Stomach (tissue), 9 donors: ENCODE results near the gene SLC12A7. TPM values are rescaled to one million over a fixed set of nuclear protein-coding genes. Genes with fewer than 3 reads are reported as not detected.

Experiments used
- DNase-seq, 2 donors: peaks; one replicate each; pipeline versions ENCODE4 v3.0.0 to v3.0.0-alpha.2; 2013 to 2019
- H3K27ac ChIP-seq, 5 donors: fragments of 200-600 bp in 4 of 5; sonication (generic) in 4 of 5; one replicate each; pipeline ENCODE4 v1.5.1; 2013 to 2019; ENCODE audit warnings: mild to moderate bottlenecking in 1 of 5, moderate library complexity in 1 of 5
- H3K27me3 ChIP-seq, 3 donors: fragments of 200-600 bp; sonication (generic); one replicate each; pipeline ENCODE4 v1.5.1; 2017 to 2019; ENCODE audit warnings: mixed run types in 1 of 3
- H3K36me3 ChIP-seq, 4 donors: fragments of 200-600 bp; sonication (generic); 1 replicate in 3 of 4; 2 replicates in 1 of 4; pipeline ENCODE4 v1.5.1; 2016 to 2019
- H3K4me1 ChIP-seq, 4 donors: fragments of 200-600 bp; sonication (generic); one replicate each; pipeline ENCODE4 v1.5.1; 2016 to 2019
- H3K4me3 ChIP-seq, 4 donors: fragments of 200-600 bp; sonication (generic) in 3 of 4; one replicate each; pipeline ENCODE4 v1.5.1; 2016 to 2019; ENCODE audit warnings: mild to moderate bottlenecking in 1 of 4
- H3K9me3 ChIP-seq, 4 donors: fragments of 200-600 bp; sonication (generic); one replicate each; pipeline ENCODE4 v1.5.1; 2016 to 2019
- CTCF ChIP-seq, 7 experiments: fragments of 450-650 bp in 4 of 7; fragments of 200-600 bp in 3 of 7; sonication (generic) in 3 of 7; IDR thresholded peaks; one replicate each; pipeline ENCODE4 v1.5.1; 2016 to 2019; ENCODE audit warnings: antibody characterized with exemption in 7 of 7, control low read depth in 2 of 7, mild to moderate bottlenecking in 1 of 7
- EP300 ChIP-seq: sonication (generic); formaldehyde crosslinking; IDR thresholded peaks from one replicate; pipeline ENCODE4 v1.6.1; 2017; ENCODE audit warnings: antibody characterized with exemption
- POLR2A ChIP-seq, 4 donors: fragments of 450-650 bp; IDR thresholded peaks; one replicate each; pipeline ENCODE4 v1.6.1; 2016; ENCODE audit warnings: antibody characterized with exemption in 4 of 4, control low read depth in 2 of 4, mild to moderate bottlenecking in 1 of 4, moderate library complexity in 1 of 4
- POLR2AphosphoS5 ChIP-seq, 3 donors: sonication (generic); formaldehyde crosslinking; IDR thresholded peaks; one replicate each; pipeline ENCODE4 v1.6.1; 2016; ENCODE audit warnings: antibody characterized with exemption in 3 of 3
- WGBS, 5 donors: extraction: QIAGEN DNeasy Blood & Tissue Kit in 3 of 5; methylation state at CpG; one replicate each; pipeline versions ENCODE4 v1.1.5 to v1.1.7; 2013 to 2018; 5-methylcytosine and 5-hydroxymethylcytosine counted together
- intact Hi-C: fragments of 100-400 bp; cut with DNase I; formaldehyde crosslinking; loops from one replicate; pipeline ENCODE4 v1.15.1; 2023; ENCODE audit warnings: low total_unique reads
- polyA plus RNA-seq, 3 donors: library from polyadenylated mRNA; stranded (reverse); fragments of 200-250 nt; gene quantifications; one replicate each; pipeline ENCODE4 v1.2.3, GENCODE V29; 2013
- total RNA-seq, 5 donors: library from RNA; depleted of rRNA; stranded (reverse); fragments of >200 nt; gene quantifications; one replicate each; pipeline versions ENCODE4 v1.1.0 to v1.2.3, GENCODE V29; 2014 to 2016
- donor health status: healthy with polysubstance abuse.
- donor health status: Bipolar disorder and iron deficiency.
- donor health status: healthy.

Gene SLC12A7
- total and polyA plus RNA-seq, 8 donors: 4.7 to 346 (median 37.7) TPM

- Histone ChIP-seq H3K4me3 (no peak overlapping the region), H3K36me3 (peaks cover 58 to 97% (median 95%) of the 10 kb centered on the region in 4 donors), H3K27ac (no peak overlapping the region), H3K27me3 (no peaks in the 10 kb centered on the region), H3K4me1 (no peaks in the 10 kb centered on the region), H3K9me3 (no peaks in the 10 kb centered on the region)
- DNase-seq: no peak
- TF ChIP-seq EP300: no peak
- TF ChIP-seq CTCF (IDR thresholded peaks at IDR 0.05): no peak
- no peak for TF ChIP-seq POLR2AphosphoS5 (IDR thresholded peaks at IDR 0.05)
- no peak for TF ChIP-seq POLR2A (IDR thresholded peaks at IDR 0.05)
- WGBS, 5 donors: 82 to 87% (median 85%) methylated on average over 28 to 36 of the region's 36 CpGs
- intact Hi-C loops: no loop called here
Measured at GRCh38 chr5:1057485-1058082, 54.3 kb downstream of the SLC12A7 start.

GRCh38 chr5:1056611-1057484, 55.0 kb downstream of the SLC12A7 start:
- peaks cover 61 to 97% (median 95%) of the 10 kb centered on the region in 4 donors for H3K36me3 ChIP-seq
- intact Hi-C loops: no loop called here
- no peak overlapping the region for H3K4me3 ChIP-seq
- WGBS, 5 donors: 88 to 96% (median 93%) methylated on average over 22 to 27 of the region's 27 CpGs
- H3K4me1 ChIP-seq: no peaks in the 10 kb centered on the region
- no peak for TF ChIP-seq CTCF (IDR thresholded peaks at IDR 0.05)
- no peak for TF ChIP-seq POLR2A (IDR thresholded peaks at IDR 0.05)
- TF ChIP-seq EP300: no peak
- TF ChIP-seq POLR2AphosphoS5 (IDR thresholded peaks at IDR 0.05): no peak
- H3K27me3 ChIP-seq: no peaks in the 10 kb centered on the region
- no peaks in the 10 kb centered on the region for H3K9me3 ChIP-seq
- H3K27ac ChIP-seq: no peak overlapping the region
- DNase-seq: no peak

- intact Hi-C loops: no loop called here
- TF ChIP-seq POLR2AphosphoS5 (IDR thresholded peaks at IDR 0.05): no peak
- no peak for TF ChIP-seq POLR2A (IDR thresholded peaks at IDR 0.05)
- TF ChIP-seq EP300: no peak
- no peak for TF ChIP-seq CTCF (IDR thresholded peaks at IDR 0.05)
- H3K4me1 ChIP-seq: no peaks in the 10 kb centered on the region
- DNase-seq: no peak
- H3K27me3 ChIP-seq: no peaks in the 10 kb centered on the region
- H3K36me3 ChIP-seq: peaks cover 68 to 99% (median 98%) of the 10 kb centered on the region in 4 donors
- H3K9me3 ChIP-seq: no peaks in the 10 kb centered on the region
- no peak overlapping the region for H3K4me3 ChIP-seq
- 87 to 93% (median 89%) methylated on average over 29 to 39 of the region's 39 CpGs for WGBS, 5 donors
- H3K27ac ChIP-seq: no peak overlapping the region
Measured at GRCh38 chr5:1055896-1056610, 55.8 kb downstream of the SLC12A7 start.
